ENCODE data around the gene LGALS16. TPM values are rescaled to one million over a fixed set of nuclear protein-coding genes. Genes with fewer than 3 reads are reported as not detected.

Gene LGALS16
- total RNA-seq, 1 experiment from 2014 or later, result not detected

GRCh38 chr19:39705578-39706188, 50.0 kb downstream of the LGALS16 start:
- Histone ChIP-seq H3K4me2 (ENCODE audit: low read length) (no peak overlapping the region), H3K4me3 (replicated peaks in 1 of 2; ENCODE audit: low read depth in 1 of 2, low read length in 2 of 2) (no peak overlapping the region), H2AFZ (ENCODE audit: low read depth, low read length, poor library complexity, severe bottlenecking) (no peak overlapping the region), H4K20me1 (ENCODE audit: insufficient read depth) (no peaks in the 10 kb centered on the region), H3K9me3 (ENCODE audit: control insufficient read depth in 1 of 2, insufficient read depth in 1 of 2, low read depth in 1 of 2, low read length in 2 of 2) (no peaks in the 10 kb centered on the region), H3K4me1 (ENCODE audit: control insufficient read depth in 1 of 2, insufficient read depth in 2 of 2, low read length in 2 of 2) (no peaks in the 10 kb centered on the region), H3K27ac (ENCODE audit: low read depth, low read length) (no peak overlapping the region), H3K36me3 (ENCODE audit: control insufficient read depth in 1 of 2, insufficient read depth in 2 of 2, low read length in 2 of 2) (no peaks in the 10 kb centered on the region), H3K27me3 (ENCODE audit: insufficient read depth, low read length) (peaks cover 82% of the 10 kb centered on the region), H3K9me2 (ENCODE audit: insufficient read depth) (no peaks in the 10 kb centered on the region), H3K9ac (ENCODE audit: low read length) (no peak overlapping the region), H3K79me2 (ENCODE audit: insufficient read depth, low read length) (no peaks in the 10 kb centered on the region)
- intact Hi-C loops (cut with micrococcal nuclease), result no loop called here
- DNase-seq (ENCODE audit: low read depth, low spot score) (no peak), ATAC-seq (no peak)
- RAD21 ChIA-PET (ENCODE audit: low non-redundant PET in 1 of 2, low total read pairs in 2 of 2, uncharacterized antibody in 2 of 2, unreplicated experiment in 2 of 2), result no interaction called here
- TF ChIP-seq POLR2A (IDR thresholded peaks at IDR 0.05; ENCODE audit: borderline replicate concordance, extremely low read depth, insufficient read depth, insufficient read length), result no peak
- no peak for TF ChIP-seq SIN3A (IDR thresholded peaks at IDR 0.05; ENCODE audit: low read depth)
- no peak for TF ChIP-seq EGR1 (IDR thresholded peaks at IDR 0.05; ENCODE audit: low read depth)
- TF ChIP-seq FOSL1 (IDR thresholded peaks at IDR 0.05; ENCODE audit: low read depth), result no peak
- no peak for TF ChIP-seq ZFX (IDR thresholded peaks at IDR 0.05)
- TF ChIP-seq SP1 (IDR thresholded peaks at IDR 0.05; ENCODE audit: low read depth), result no peak
- no peak for TF ChIP-seq EZH2phosphoT487 (IDR thresholded peaks at IDR 0.05; ENCODE audit: borderline replicate concordance)
- TF ChIP-seq YY1 (IDR thresholded peaks at IDR 0.05; ENCODE audit: extremely low read depth, insufficient replicate concordance, low read depth, low read length), result no peak
- no peak for TF ChIP-seq CBX3 (IDR thresholded peaks at IDR 0.05; ENCODE audit: low read depth)
- no peak for TF ChIP-seq JUND (IDR thresholded peaks at IDR 0.05)
- no peak for TF ChIP-seq ZNF274 (IDR thresholded peaks at IDR 0.05; ENCODE audit: low read depth, low read length)
- no peak for TF ChIP-seq TCF7L2 (IDR thresholded peaks at IDR 0.05; ENCODE audit: borderline replicate concordance, extremely low read depth, insufficient read depth, insufficient read length)
- no peak for TF ChIP-seq RAD21 (IDR thresholded peaks at IDR 0.05; ENCODE audit: low read depth)
- no peak for TF ChIP-seq POLR2AphosphoS5 (IDR thresholded peaks at IDR 0.05; ENCODE audit: low read depth, low read length)
- TF ChIP-seq, protein P1, sequence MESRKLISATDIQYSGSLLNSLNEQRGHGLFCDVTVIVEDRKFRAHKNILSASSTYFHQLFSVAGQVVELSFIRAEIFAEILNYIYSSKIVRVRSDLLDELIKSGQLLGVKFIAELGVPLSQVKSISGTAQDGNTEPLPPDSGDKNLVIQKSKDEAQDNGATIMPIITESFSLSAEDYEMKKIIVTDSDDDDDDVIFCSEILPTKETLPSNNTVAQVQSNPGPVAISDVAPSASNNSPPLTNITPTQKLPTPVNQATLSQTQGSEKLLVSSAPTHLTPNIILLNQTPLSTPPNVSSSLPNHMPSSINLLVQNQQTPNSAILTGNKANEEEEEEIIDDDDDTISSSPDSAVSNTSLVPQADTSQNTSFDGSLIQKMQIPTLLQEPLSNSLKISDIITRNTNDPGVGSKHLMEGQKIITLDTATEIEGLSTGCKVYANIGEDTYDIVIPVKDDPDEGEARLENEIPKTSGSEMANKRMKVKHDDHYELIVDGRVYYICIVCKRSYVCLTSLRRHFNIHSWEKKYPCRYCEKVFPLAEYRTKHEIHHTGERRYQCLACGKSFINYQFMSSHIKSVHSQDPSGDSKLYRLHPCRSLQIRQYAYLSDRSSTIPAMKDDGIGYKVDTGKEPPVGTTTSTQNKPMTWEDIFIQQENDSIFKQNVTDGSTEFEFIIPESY (IDR thresholded peaks at IDR 0.05; ENCODE audit: extremely low read depth, insufficient replicate concordance, low read length), result no peak
- CTCF ChIA-PET, result no interaction called here
- BruUV-seq (replicated peaks), result no TSS peak
- POLR2A ChIA-PET, result no interaction called here

Data from HCT116 (cell line).